Natural killer cell (primary cell): Measurements from ENCODE around the gene RNF222. TPM values are rescaled to one million over a fixed set of nuclear protein-coding genes. Genes with fewer than 3 reads are reported as not detected.

ENCODE experiments used
- ATAC-seq, 3 donors: fragments of 150-1000 bp in 2 of 3; fragments of 200-7000 bp in 1 of 3; cut with Tn5 transposase; 1 replicate in 1 of 3; 2 replicates in 2 of 3; pipeline ENCODE4 v1.10.0; 2021; ENCODE audit warnings: mild to moderate bottlenecking in 2 of 3, moderate library complexity in 2 of 3
- DNase-seq, 2 donors: peaks; one replicate each; pipeline versions ENCODE4 v3.0.0 to v3.0.0-alpha.2; 2013 to 2021; ENCODE audit warnings: mixed read lengths in 1 of 2
- H3K27ac ChIP-seq: one replicate; pipeline ENCODE4 v1.5.1; 2013; ENCODE audit warnings: mild to moderate bottlenecking, low read length
- H3K27me3 ChIP-seq: one replicate; pipeline ENCODE4 v1.6.1; 2013; ENCODE audit warnings: low read length; ENCODE audit not compliant: control insufficient read depth, insufficient read depth
- H3K36me3 ChIP-seq: one replicate; pipeline ENCODE4 v1.6.1; 2013; ENCODE audit warnings: low read length; ENCODE audit not compliant: control insufficient read depth, insufficient read depth
- H3K4me1 ChIP-seq: one replicate; pipeline ENCODE4 v1.6.1; 2013; ENCODE audit warnings: low read length; ENCODE audit not compliant: control insufficient read depth, insufficient read depth
- H3K4me3 ChIP-seq: one replicate; pipeline ENCODE4 v1.5.1; 2013; ENCODE audit warnings: low read length
- H3K9me3 ChIP-seq: one replicate; pipeline ENCODE4 v1.6.1; 2013; ENCODE audit warnings: low read length; ENCODE audit not compliant: control insufficient read depth, insufficient read depth
- H3K27ac Mint-ChIP-seq, 2 donors: one replicate each; pipeline ENCODE4 v1.8.0; 2022; ENCODE audit warnings: mild to moderate bottlenecking in 2 of 2, mixed read lengths in 2 of 2, moderate library complexity in 1 of 2
- H3K27me3 Mint-ChIP-seq, 2 donors: one replicate each; pipeline ENCODE4 v1.8.0; 2022; ENCODE audit warnings: low read depth in 2 of 2, mixed read lengths in 2 of 2
- H3K36me3 Mint-ChIP-seq: one replicate; pipeline ENCODE4 v1.8.0; 2022; ENCODE audit warnings: mixed read lengths
- H3K4me1 Mint-ChIP-seq, 2 donors: one replicate each; pipeline ENCODE4 v1.8.0; 2022; ENCODE audit warnings: mixed read lengths in 2 of 2
- H3K4me3 Mint-ChIP-seq: one replicate; pipeline ENCODE4 v1.8.0; 2022; ENCODE audit warnings: mild to moderate bottlenecking, moderate library complexity, mixed read lengths
- H3K9me3 Mint-ChIP-seq, 2 donors: one replicate each; pipeline ENCODE4 v1.8.0; 2022; ENCODE audit warnings: mixed read lengths in 2 of 2
- WGBS: methylation state at CpG from one replicate; pipeline ENCODE4 v1.1.7; 2013; ENCODE audit warnings: missing lambda C conversion rate; ENCODE audit not compliant: insufficient coverage; 5-methylcytosine and 5-hydroxymethylcytosine counted together
- intact Hi-C: fragments of 100-400 bp; cut with micrococcal nuclease; formaldehyde crosslinking; loops from one replicate; pipeline ENCODE4 v1.14.2; 2022
- total RNA-seq, 4 donors: library from RNA; stranded (reverse); fragments of 120-200 nt in 1 of 4; gene quantifications; one replicate each; pipeline versions ENCODE4 v1.2.3 to v1.2.4, GENCODE V29; 2013 to 2022
- TF ChIP-seq, protein P1 (sequence below): fragments of 200-600 bp; IDR thresholded peaks from one replicate; pipeline ENCODE4 v1.8.0; 2022; ENCODE audit warnings: antibody characterized with exemption

The RNF222 gene
- total RNA-seq, 3 donors from 2014 or later (not counting 1 experiment from before 2014, with no cell fraction given) = 0.35 to 1.1 (median 0.52) TPM

DNA sequence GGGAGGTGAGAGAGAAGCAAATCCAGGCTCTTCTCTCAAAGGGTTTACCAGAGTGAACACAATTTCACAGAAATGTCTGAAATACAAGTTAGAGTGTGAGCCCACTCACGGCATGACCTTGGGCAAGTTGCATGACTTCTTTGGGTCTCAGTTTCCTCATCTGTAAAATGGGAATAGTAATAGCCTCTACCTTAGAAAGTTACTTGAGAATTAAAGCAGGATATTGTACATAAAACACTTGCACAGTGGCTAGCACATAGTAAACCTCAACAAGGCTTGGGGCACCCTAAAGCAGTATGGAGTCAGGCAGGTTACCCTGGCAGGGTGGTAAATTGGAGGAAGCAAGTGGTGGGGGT is 13.2 kb upstream of the RNF222 start:
- WGBS = 80% methylated on average over 1 of the region's 1 CpG
- H3K27me3 ChIP-seq = peaks cover 6% of the 10 kb centered on the region
- DNase-seq (no peak), ATAC-seq (no peak)
- Mint-ChIP-seq H3K27ac (no peak overlapping the region), H3K36me3 (no peaks in the 10 kb centered on the region), H3K9me3 (no peaks in the 10 kb centered on the region), H3K4me3 (no peak overlapping the region), H3K4me1 (peaks cover 6 to 9% of the 10 kb centered on the region in 2 donors), H3K27me3 (peaks cover 12 to 13% of the 10 kb centered on the region in 2 donors)
- peaks cover 6% of the 10 kb centered on the region for H3K4me1 ChIP-seq
- no peaks in the 10 kb centered on the region for H3K9me3 ChIP-seq
- H3K4me3 ChIP-seq = no peak overlapping the region
- intact Hi-C loops = loop anchor here (2.0 kb wide), 2 partner anchors 336 to 374 kb away; no protein-coding TSS in a partner anchor
- no peaks in the 10 kb centered on the region for H3K36me3 ChIP-seq
- TF ChIP-seq, protein P1, sequence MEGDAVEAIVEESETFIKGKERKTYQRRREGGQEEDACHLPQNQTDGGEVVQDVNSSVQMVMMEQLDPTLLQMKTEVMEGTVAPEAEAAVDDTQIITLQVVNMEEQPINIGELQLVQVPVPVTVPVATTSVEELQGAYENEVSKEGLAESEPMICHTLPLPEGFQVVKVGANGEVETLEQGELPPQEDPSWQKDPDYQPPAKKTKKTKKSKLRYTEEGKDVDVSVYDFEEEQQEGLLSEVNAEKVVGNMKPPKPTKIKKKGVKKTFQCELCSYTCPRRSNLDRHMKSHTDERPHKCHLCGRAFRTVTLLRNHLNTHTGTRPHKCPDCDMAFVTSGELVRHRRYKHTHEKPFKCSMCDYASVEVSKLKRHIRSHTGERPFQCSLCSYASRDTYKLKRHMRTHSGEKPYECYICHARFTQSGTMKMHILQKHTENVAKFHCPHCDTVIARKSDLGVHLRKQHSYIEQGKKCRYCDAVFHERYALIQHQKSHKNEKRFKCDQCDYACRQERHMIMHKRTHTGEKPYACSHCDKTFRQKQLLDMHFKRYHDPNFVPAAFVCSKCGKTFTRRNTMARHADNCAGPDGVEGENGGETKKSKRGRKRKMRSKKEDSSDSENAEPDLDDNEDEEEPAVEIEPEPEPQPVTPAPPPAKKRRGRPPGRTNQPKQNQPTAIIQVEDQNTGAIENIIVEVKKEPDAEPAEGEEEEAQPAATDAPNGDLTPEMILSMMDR = no peak
- no peak overlapping the region for H3K27ac ChIP-seq

DNA sequence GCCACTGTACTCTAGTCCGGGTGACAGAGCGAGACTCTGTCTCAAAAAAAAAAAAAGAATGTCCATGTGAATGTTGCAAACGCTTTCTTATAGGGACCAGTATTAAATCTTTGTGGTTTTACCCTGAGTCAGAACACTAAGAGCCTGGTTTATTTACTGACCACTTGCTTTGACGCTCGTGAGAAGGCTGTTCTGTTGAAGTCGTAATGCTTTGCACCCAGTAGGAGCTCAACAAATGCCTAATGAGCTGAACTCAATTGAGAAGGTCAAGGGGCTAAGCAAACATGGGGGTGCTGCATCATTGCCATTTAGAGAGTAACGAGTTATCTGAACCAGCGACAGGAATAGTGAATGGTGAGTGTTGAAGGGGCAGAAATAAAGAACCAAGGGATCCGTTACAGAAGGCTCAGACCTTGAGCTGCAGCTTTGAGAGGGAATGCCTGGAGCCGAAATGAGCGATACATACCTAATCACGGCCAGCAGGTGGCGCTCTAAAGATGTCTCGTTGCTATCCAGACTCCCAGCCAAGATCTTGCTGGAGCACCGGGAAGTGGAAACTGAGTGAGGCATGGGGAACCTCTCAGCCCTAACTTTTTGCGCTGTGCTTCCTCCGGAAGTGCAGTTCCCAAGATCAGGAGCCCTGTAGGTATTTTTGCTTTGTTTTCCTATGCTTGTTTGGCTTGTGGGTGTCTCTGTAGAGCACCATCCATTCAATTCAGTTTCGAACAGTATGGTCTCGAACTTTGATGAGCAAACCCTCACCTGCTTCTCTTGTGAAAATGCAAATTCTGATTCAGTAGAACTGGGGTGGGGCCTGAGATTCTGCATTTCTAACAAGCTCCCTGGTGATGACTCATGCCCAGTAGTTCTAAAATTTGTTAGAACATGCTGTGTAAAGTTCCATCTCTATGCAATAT is 12.6 kb upstream of the RNF222 start:
- no peaks in the 10 kb centered on the region for H3K36me3 Mint-ChIP-seq
- H3K36me3 ChIP-seq = no peaks in the 10 kb centered on the region
- H3K4me3 Mint-ChIP-seq = no peak overlapping the region
- H3K4me3 ChIP-seq = no peak overlapping the region
- TF ChIP-seq, protein P1 = peak; percentile 92
- no peaks in the 10 kb centered on the region for H3K9me3 ChIP-seq
- intact Hi-C loops = loop anchor here (2.0 kb wide), 2 partner anchors 337 to 375 kb away; no protein-coding TSS in a partner anchor
- no peaks in the 10 kb centered on the region for H3K9me3 Mint-ChIP-seq
- WGBS = 29% methylated on average over 19 of the region's 19 CpGs
- peaks cover 6% of the 10 kb centered on the region for H3K4me1 ChIP-seq
- DNase-seq = peak; percentile 72 to 91
- H3K27me3 Mint-ChIP-seq = peaks cover 11 to 12% of the 10 kb centered on the region in 2 donors
- peaks cover 6 to 9% of the 10 kb centered on the region in 2 donors for H3K4me1 Mint-ChIP-seq
- ATAC-seq = peak; percentile 71 to 91 (median 88)
- no peak overlapping the region for H3K27ac ChIP-seq
- peaks cover 6% of the 10 kb centered on the region for H3K27me3 ChIP-seq
- H3K27ac Mint-ChIP-seq = no peak overlapping the region

DNA sequence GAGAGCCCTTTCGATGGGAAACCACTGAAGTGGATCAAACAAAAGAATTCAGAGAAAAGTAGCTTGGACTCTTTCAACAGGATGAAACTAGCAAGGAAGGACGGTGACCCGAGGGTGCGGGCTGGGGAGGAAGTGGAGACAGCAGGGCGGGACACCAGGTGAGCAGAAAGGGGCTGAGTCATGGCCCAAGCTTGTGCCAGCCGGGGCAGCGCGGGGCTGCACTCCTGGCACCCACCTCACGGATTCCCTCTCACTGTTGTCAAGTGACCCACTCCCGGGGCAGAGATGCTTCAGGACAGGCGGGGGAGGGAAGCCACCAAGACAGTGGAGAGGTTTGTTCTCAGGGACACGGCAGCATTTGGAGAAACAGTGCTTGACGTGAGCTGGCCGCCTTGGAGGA is 10.7 kb upstream of the RNF222 start:
- peaks cover 6 to 9% of the 10 kb centered on the region in 2 donors for H3K4me1 Mint-ChIP-seq
- intact Hi-C loops = no loop called here
- H3K36me3 ChIP-seq = no peaks in the 10 kb centered on the region
- DNase-seq (no peak), ATAC-seq (no peak)
- H3K9me3 Mint-ChIP-seq = no peaks in the 10 kb centered on the region
- H3K27ac Mint-ChIP-seq = no peak overlapping the region
- H3K4me1 ChIP-seq = peaks cover 6% of the 10 kb centered on the region
- no peak overlapping the region for H3K4me3 ChIP-seq
- no peaks in the 10 kb centered on the region for H3K36me3 Mint-ChIP-seq
- 51% methylated on average over 14 of the region's 14 CpGs for WGBS
- H3K4me3 Mint-ChIP-seq = no peak overlapping the region
- H3K9me3 ChIP-seq = no peaks in the 10 kb centered on the region
- no peak overlapping the region for H3K27ac ChIP-seq
- peaks cover 6% of the 10 kb centered on the region for H3K27me3 ChIP-seq
- TF ChIP-seq, protein P1 = no peak
- H3K27me3 Mint-ChIP-seq = peaks cover 8 to 12% of the 10 kb centered on the region in 2 donors
